Endothelial cell of umbilical vein (primary cell): ENCODE results near the gene DUOXA1. TPM values are rescaled to one million over a fixed set of nuclear protein-coding genes. Genes with fewer than 3 reads are reported as not detected.

Experiments
- BruUV-seq: library from RNA; stranded (reverse); fragments of 400-500 nt; replicated peaks from 2 replicates; lab custom pipeline; 2021; lab: Mats Ljungman, UMichigan
- CTCF ChIA-PET: fragments of 300-600, 350-600 bp; sonication (Branson Sonifier 250); formaldehyde crosslinking; loops from one replicate; lab custom pipeline; 2021; ENCODE audit warnings: antibody characterized with exemption, inconsistent platforms; lab: Charles Lee
- POLR2A ChIA-PET: fragments of 300-600, 350-600 bp; sonication (Branson Sonifier 250); formaldehyde crosslinking; loops from one replicate; lab custom pipeline; 2021; ENCODE audit warnings: antibody characterized with exemption, inconsistent platforms; lab: Charles Lee
- DNase-seq: peaks from one replicate; pipeline ENCODE4 v3.0.0-alpha.2; 2011; ENCODE audit warnings: low read depth, low spot score
- FAIRE-seq: peaks from 2 replicates; lab custom pipeline; 2011; peaks lifted over from hg19 to GRCh38; lab: Jason Lieb, UNC
- H2AFZ ChIP-seq: 2 replicates; pipeline ENCODE4 v1.6.0; 2012; ENCODE audit warnings: low read depth, low read length, control low read depth, inconsistent platforms
- H3K27ac ChIP-seq: 2 replicates; pipeline ENCODE4 v1.5.1; 2011; ENCODE audit warnings: low read depth, mild to moderate bottlenecking, control low read depth, low read length, moderate library complexity; ENCODE audit not compliant: insufficient read depth
- H3K27me3 ChIP-seq, 2 experiments: 2 replicates each; pipeline versions ENCODE4 v1.6.0 to v1.6.1; 2011; ENCODE audit warnings: low read length in 2 of 2, mixed read lengths in 1 of 2; ENCODE audit not compliant: control insufficient read depth in 2 of 2, insufficient read depth in 2 of 2
- H3K36me3 ChIP-seq, 2 experiments: 2 replicates in 1 of 2; 3 replicates in 1 of 2; pipeline ENCODE4 v1.5.1; 2011; ENCODE audit warnings: low read length in 2 of 2, mild to moderate bottlenecking in 1 of 2, moderate library complexity in 1 of 2; ENCODE audit not compliant: control insufficient read depth in 2 of 2, insufficient read depth in 2 of 2; ENCODE audit errors: extremely low read depth in 1 of 2
- H3K4me1 ChIP-seq: 3 replicates; pipeline ENCODE4 v1.5.1; 2011; ENCODE audit warnings: mild to moderate bottlenecking, low read length; ENCODE audit not compliant: control insufficient read depth, insufficient read depth; ENCODE audit errors: extremely low read depth
- H3K4me2 ChIP-seq: 2 replicates; pipeline ENCODE4 v1.6.1; 2011; ENCODE audit warnings: low read length, control low read depth, mixed read lengths; ENCODE audit not compliant: insufficient read depth
- H3K4me3 ChIP-seq, 3 experiments: fragments of 200-600 bp in 1 of 3; sonication (generic), shearing (Covaris generic) in 1 of 3; replicated peaks in 1 of 3; 2 replicates each; pipeline ENCODE4 v1.5.1; 2011 to 2016; ENCODE audit warnings: control low read depth in 3 of 3, low read length in 3 of 3, mild to moderate bottlenecking in 2 of 3, inconsistent platforms in 1 of 3, low read depth in 1 of 3, moderate library complexity in 1 of 3; ENCODE audit not compliant: insufficient read depth in 1 of 3
- H3K79me2 ChIP-seq: 2 replicates; pipeline ENCODE4 v1.6.0; 2012; ENCODE audit warnings: low read length, inconsistent platforms; ENCODE audit not compliant: control insufficient read depth, insufficient read depth
- H3K9ac ChIP-seq: replicated peaks from 2 replicates; pipeline ENCODE3; 2011; ENCODE audit warnings: low read length, control low read depth; ENCODE audit not compliant: insufficient read depth; ENCODE audit errors: extremely low read depth
- H3K9me1 ChIP-seq: replicated peaks from 3 replicates; pipeline ENCODE4 v1.6.0; 2011; ENCODE audit warnings: mild to moderate bottlenecking, low read length; ENCODE audit not compliant: control insufficient read depth, insufficient read depth; ENCODE audit errors: extremely low read depth
- H3K9me3 ChIP-seq: replicated peaks from 2 replicates; pipeline ENCODE4 v1.5.1; 2012; ENCODE audit warnings: low read length, inconsistent platforms; ENCODE audit not compliant: control insufficient read depth, insufficient read depth
- H4K20me1 ChIP-seq: replicated peaks from 2 replicates; pipeline ENCODE3; 2011; ENCODE audit warnings: mild to moderate bottlenecking, low read length; ENCODE audit not compliant: control insufficient read depth, insufficient read depth; ENCODE audit errors: extremely low read depth
- CTCF ChIP-seq, 2 donors: IDR thresholded peaks; 1 replicate in 1 of 2; 2 replicates in 1 of 2; pipeline ENCODE4 v1.5.1; 2011; ENCODE audit warnings: low read length in 2 of 2, mild to moderate bottlenecking in 2 of 2, moderate library complexity in 2 of 2, control low read depth in 1 of 2, inconsistent platforms in 1 of 2, low read depth in 1 of 2; ENCODE audit not compliant: insufficient read depth in 1 of 2; ENCODE audit errors: extremely low read depth in 1 of 2
- FOS ChIP-seq: IDR thresholded peaks from 2 replicates; pipeline ENCODE4 v1.6.1; 2011; ENCODE audit warnings: mild to moderate bottlenecking, low read length, moderate library complexity, borderline replicate concordance; ENCODE audit not compliant: insufficient read depth
- GATA2 ChIP-seq: IDR thresholded peaks from 2 replicates; pipeline ENCODE4 v1.7.0; 2011; ENCODE audit warnings: low read depth, mild to moderate bottlenecking, moderate library complexity, mixed read lengths, low read length; ENCODE audit not compliant: insufficient read length, insufficient read depth
- JUN ChIP-seq: IDR thresholded peaks from 2 replicates; pipeline ENCODE4 v1.6.1; 2011; ENCODE audit warnings: borderline replicate concordance, low read depth; ENCODE audit not compliant: insufficient read length, insufficient read depth
- MAX ChIP-seq: IDR thresholded peaks from 2 replicates; pipeline ENCODE4 v1.6.1; 2011; ENCODE audit not compliant: insufficient read depth, insufficient read length
- POLR2A ChIP-seq: IDR thresholded peaks from 2 replicates; pipeline ENCODE4 v1.6.1; 2012; ENCODE audit warnings: low read depth, mild to moderate bottlenecking, control low read depth, low read length
- dilution Hi-C: fragments of 300-500 bp; cut with MboI; formaldehyde crosslinking; loops from one replicate; pipeline ENCODE4 v1.15.0; 2019; ENCODE audit warnings: low sequenced_read_pairs; ENCODE audit not compliant: extremely low pct_ligation_motif_present
- intact Hi-C: fragments of 100-400 bp; cut with micrococcal nuclease; formaldehyde crosslinking; loops from one replicate; pipeline ENCODE4 v1.10.0; 2022
- polyA plus RNA-seq, 4 experiments: library from polyadenylated mRNA; depleted of rRNA in 3 of 4; stranded (reverse) in 3 of 4; unstranded in 1 of 4; fragments of >200 nt; gene quantifications; 2 replicates each; pipeline versions ENCODE4 v1.2.1 to v1.2.3, GENCODE V29; 2011 to 2012; ENCODE audit warnings: missing spikeins in 1 of 4
- total RNA-seq: library from RNA; stranded (reverse); gene quantifications from 2 replicates; pipeline ENCODE4 v1.2.3, GENCODE V29; 2021

Gene DUOXA1
- total and polyA plus RNA-seq, 2 donors (not counting 3 experiments of a cell fraction or from before 2014, with no cell fraction given) = 0.07 TPM; not detected in 1

- intact Hi-C loops = loop anchor here (1.0 kb wide), 1 partner anchor 331 kb away; no protein-coding TSS in a partner anchor
Measured at GRCh38 chr15:45126535-45127158, 3.0 kb downstream of the DUOXA1 start.

More at GRCh38 chr15:45126535-45127158, 3.0 kb downstream of the DUOXA1 start:
- DNase-seq = peak; percentile 37
- Histone ChIP-seq H3K4me3 (no peak overlapping the region), H2AFZ (no peak overlapping the region), H3K4me1 (peaks cover 6% of the 10 kb centered on the region), H3K9me1 (no peaks in the 10 kb centered on the region), H3K27me3 (peaks cover 57 to 77% of the 10 kb centered on the region in 2 experiments), H3K9ac (no peak overlapping the region), H3K36me3 (no peaks in the 10 kb centered on the region), H3K9me3 (no peaks in the 10 kb centered on the region), H3K4me2 (no peak overlapping the region), H3K79me2 (no peaks in the 10 kb centered on the region), H3K27ac (no peak overlapping the region), H4K20me1 (no peaks in the 10 kb centered on the region)
- CTCF ChIA-PET = interaction anchor here (0.7 to 2.2 kb wide), 26 partner anchors 9 to 485 kb away, joined by 3 to 44 read pairs (median 6); partner anchors contain the start of gene DUOXA2
- dilution Hi-C loops = no loop called here
- FAIRE-seq = no peak
- BruUV-seq = no TSS peak
- TF ChIP-seq FOS (no peak), MAX (no peak), JUN (no peak), POLR2A (no peak), GATA2 (no peak), CTCF (IDR thresholded peaks at IDR 0.05; ENCODE audit: extremely low read depth in 1 of 2, insufficient read depth in 1 of 2, low read depth in 1 of 2, low read length in 2 of 2) (peak; percentile 44 to 50)
- POLR2A ChIA-PET = no interaction called here
